Activated CD8-positive, alpha-beta memory T cell treated with anti-CD3 and anti-CD28 coated beads, Interleukin-2, amount 50 U/mL, for 4 hours (primary cell): ENCODE measurements around the gene GARNL3.

Experiments used
- DNase-seq: peaks from one replicate; pipeline ENCODE4 v3.0.0-alpha.2; 2020

Gene GARNL3

DNA sequence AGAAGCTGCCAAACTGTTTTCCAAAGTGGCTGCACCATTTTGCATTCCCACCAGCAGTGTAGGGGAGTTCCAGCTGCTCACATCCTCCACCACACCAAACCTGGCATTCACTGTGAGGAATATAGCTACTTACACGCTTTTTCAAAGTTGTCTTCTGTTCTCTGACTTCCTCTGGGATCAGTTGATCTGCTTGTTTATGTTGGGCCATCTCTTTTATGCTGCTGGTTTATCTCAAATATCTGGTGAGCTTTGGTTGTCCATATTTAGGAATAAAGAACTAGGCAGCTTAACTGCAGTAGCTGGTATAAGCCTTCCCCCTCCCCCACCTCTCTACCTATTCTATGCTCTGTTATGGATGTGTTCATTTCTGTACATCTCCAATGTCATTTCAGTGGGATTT, 151.1 kb downstream of the GARNL3 start:
- DNase-seq = no peak

DNA sequence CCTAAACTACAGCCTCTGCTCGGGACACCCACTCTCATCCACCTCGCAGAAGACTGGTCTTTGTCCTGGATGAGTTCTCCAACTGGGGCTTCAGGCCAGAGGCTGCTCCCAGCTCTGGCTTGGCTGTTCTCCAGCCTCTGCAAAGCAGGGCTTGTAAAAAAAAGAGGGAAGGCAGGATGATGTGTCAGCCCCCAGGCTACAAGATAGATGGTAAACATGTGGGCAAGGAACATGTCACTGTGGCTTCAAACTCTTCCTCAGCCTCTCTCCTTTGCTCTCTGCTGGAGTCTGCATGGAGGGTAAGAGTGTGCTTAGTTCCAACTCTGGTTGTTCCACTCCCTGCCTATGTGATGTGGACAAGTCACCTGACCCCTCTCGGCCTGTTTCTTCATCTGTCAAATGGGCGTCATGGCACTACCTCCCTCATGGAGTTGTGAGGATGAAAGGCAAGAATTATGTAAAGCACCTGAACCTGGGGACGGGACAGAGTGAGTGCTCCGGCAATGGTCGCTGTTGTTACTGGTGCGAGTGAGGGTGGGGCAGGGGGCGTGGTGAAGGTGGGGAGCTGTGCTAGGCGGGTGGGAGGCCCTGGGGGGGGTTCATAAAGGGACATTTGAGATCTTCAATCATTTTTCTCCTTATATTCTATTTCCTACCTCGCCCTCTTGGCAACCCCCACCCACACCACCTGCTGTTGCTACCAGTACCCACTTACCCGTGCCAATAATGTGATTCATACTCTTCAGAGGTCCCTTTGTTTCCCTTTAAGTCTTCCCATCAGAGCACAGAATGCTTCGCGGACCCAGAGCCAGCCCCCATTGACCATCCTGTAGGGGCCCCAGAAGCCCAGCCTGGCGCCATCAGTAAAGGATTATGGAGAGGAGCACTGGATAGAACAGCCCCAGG, 152.8 kb downstream of the GARNL3 start:
- no peak for DNase-seq

DNA sequence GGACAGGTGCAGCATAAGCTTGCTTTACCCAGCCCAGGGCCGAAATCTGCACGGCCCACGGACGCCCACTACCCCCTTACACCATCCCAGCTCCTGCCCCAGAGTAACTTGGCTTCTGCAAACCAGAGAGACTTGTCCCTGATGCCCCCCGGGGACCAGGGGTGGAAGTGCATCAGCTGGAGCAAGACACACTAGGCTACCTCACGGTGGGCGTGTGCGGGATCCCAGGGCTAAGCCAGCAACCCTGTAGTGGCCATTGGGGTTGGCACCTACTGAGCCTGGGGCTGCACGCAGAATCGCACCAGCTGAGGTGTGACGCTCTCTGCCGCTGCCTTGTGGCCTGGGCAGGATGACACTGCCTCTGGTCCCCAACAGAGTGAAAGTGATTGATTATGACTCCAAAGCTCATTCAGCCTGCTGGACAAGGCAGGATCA, 153.5 kb downstream of the GARNL3 start:
- DNase-seq = peak; percentile 45

DNA sequence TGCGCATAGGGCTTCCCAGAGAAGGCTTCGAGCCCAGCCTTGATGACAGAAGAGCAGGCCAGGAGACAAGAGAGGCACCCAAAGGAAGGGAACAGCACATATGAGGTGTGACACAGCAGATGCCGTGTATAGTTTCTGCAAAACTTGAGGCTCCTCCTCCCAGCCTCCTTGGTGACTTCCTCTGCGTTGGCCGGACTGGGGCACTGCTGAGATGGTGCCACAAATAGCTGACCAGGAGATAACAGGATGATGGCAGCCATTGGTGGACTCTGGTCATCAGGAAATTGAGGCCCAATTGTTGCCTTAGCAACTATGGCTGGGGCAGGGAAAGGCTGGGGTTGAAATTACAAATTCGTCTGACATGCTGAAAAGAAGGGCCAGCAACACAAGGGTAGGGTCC, 154.8 kb downstream of the GARNL3 start:
- DNase-seq = no peak

DNA sequence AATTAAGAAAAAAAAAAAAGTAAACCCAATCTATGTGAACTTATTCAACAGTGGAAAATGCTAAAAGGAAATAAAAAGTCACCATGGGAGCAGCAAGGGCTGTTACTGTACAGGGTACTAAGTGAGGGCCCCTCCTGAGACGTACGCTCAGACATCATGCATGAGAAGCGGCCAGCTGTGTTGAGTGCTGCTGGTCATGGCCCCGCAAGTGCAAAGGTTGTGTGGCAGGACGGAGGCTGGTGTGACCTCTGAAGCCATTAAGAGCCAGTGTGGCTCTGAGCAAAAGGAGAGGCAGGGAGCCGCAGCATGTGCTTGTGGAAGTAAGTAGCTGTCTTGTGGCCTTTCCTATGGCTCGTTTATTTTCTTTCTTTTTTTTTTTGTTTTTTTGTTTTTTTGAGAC, 156.5 kb downstream of the GARNL3 start:
- no peak for DNase-seq

DNA sequence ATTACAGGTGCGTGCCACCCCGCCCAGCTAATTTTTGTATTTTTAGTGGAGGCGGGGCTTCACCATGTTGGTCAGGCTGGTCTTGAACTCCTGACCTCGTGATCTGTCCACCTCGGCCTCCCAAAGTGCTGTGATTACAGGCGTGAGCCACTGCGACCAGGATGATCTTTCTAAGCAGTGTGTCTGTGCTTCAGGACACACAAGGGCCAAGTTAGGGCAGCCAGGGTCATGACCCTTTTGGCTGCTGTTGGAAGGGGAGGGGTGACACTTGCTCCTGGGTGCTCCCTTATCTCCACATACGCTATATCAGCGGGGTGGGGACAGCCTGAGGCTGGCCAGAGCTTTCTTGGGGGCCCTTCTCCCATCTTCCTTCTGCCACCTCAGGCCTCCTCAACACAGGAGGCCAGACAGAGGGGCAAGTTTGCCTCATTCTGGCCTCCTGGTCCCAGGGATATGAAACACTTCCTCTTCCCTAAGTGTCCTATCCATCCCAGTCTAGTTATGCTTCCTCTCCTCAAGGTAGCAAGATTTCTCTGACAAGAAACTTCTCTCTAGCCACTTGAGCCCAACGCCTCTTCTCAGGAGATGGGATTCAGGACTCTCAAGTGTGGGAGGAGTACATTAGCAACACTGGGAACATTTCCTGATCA, 157.7 kb downstream of the GARNL3 start:
- DNase-seq = no peak

DNA sequence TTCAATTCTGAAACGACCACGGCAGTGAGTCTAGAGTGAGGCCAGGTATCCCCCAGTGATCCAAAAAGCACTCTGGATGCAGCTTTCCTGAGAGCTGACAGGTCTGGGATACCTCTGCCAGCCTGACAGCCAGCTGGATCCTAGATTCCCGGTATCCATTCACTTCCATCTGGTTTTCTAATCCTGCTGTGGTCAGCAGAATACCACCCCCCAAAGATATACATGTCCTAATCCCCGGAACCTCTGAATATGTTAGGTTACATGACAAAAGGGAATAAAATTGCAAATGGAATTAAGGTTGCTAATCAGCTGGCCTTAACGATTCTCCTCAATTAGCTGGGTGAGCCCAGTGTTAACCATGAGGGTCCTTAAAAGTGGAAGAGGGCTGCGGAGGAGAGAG, 158.2 kb downstream of the GARNL3 start:
- no peak for DNase-seq

DNA sequence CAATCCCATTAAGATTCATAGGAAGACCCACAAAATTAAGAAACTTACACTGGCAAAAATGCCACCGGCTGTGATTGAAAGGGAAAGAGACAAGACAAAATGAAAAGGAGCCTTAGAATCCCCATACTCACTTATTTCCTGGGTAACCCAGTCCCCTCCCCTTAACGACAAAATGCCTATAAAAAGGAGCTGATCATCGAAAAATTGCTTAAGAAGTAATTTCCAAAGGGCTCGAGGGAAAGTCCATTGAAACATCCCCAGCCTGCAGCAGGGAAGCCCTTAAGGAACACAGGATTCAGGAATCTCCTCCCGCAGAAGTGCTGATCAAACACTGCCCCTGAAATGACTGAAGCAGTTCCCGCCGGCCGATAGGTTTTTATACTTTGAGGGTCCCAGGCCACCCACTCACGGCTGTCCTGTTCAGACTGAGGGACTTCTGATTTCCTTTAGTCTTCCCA, 158.9 kb downstream of the GARNL3 start:
- DNase-seq = no peak

DNA sequence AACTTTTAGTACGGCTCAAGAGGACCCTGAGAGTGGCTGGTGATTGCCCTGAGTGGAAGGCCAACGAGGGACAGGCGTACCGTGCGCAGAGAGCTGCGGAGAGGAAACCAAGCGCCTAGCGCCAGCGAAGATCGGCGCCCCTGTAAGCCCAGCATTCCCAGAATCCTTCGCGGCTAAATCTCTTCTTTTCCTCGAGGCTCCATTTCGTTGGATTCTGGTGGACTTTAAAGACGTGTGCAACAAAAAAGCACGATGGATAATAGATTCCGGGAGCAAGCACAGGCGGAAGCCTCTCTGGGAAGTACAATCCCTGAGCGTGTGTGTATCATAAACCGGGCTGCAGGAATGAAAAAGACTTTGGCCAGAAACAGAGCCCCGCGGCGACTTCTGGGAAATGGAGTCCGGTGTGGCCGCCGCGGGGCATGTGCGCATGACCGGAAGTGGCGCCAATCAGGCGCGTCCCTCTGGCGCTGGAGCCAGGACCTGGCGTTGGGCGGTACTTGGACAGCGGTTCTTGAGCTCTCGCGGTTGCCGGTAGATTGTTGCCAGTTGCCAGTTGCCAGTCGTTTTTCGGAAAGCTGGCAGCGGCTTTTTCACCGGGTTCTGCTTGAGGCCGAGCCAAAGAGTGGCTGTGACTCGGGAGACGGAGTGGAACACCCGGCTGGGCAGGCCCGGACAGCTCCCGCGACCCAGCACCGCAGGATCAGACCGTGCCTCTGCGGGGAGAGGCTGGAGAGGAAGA, 159.5 kb downstream of the GARNL3 start, which contains the start of gene ZNF79:
TSS of gene ZNF79 (plus strand) at position 449 of the 742 bp plus-strand sequence. CDS start 406 bp downstream, outside the sequence.
- peak; percentile 86 for DNase-seq

DNA sequence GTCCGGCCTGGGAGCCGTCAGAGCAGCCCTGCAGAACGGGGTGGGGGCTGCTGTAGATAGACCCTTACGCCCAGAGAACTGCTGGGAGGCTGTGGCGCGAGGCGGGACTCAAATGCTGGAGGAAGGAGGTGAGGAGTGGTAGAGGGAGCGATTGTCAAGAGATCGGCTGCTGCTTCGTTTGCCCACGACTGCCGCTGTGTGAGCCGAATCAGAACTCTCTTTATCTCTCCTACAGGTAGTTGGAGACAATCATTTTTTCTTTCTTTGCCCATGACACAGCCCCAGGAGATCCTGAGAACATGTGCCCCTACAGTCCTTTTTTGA, 160.1 kb downstream of the GARNL3 start:
- peak; percentile 41 for DNase-seq

DNA sequence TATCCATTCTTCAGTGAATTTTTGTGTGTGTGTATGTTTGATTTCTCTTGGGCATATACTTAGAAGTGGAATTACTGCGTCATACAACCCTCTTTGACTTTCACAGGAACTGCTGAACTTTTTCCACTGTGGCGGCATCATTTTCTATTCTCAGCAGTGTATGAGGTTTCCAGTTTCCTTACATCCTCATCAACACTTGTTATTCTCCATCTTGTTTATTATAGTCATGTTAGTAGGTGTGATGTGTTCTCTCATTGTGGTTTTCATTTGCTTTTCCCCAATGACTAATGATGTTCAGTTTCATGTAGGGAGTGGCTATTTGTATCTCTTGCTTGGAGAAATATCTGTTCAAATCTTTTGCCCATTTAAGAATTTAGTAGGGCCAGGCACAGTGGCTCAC, 162.2 kb downstream of the GARNL3 start:
- DNase-seq = no peak

DNA sequence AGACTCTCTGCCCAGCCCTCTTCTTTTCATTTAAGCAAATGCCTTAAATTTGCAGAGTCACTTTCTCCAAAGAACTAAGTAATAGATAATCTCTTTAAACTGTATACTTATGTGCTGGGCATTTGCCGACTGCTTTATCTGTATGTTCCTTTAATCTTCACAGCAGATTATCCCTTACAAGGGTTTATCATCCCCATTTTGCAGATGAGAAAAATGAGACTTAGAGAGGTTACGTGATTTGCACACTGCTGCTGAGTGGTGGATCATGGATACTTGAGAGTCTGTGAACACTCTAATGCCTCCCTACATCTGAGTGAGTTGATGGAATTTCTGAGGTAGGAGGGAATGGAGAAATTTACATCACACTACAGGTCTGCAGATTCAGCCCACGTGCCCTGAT, 163.8 kb downstream of the GARNL3 start:
- no peak for DNase-seq

DNA sequence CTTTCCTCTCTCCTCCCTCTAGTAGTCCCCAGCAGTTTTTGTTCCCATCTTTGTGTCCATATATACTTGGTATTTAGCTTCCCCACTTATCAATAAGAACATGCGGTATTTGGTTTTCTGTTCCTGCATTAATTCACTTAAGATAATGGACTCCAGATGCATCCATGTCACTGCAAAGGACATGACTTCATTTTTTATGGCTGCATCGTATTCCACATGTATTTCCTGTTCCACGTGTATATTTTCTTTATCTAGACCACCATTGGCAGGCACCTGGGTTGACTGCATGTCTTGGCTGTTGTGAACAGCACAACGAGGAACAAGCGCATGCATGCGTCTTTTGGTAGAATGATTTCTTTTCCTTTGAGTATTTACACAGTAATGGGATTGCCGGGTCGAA, 165.8 kb downstream of the GARNL3 start:
- no peak for DNase-seq

DNA sequence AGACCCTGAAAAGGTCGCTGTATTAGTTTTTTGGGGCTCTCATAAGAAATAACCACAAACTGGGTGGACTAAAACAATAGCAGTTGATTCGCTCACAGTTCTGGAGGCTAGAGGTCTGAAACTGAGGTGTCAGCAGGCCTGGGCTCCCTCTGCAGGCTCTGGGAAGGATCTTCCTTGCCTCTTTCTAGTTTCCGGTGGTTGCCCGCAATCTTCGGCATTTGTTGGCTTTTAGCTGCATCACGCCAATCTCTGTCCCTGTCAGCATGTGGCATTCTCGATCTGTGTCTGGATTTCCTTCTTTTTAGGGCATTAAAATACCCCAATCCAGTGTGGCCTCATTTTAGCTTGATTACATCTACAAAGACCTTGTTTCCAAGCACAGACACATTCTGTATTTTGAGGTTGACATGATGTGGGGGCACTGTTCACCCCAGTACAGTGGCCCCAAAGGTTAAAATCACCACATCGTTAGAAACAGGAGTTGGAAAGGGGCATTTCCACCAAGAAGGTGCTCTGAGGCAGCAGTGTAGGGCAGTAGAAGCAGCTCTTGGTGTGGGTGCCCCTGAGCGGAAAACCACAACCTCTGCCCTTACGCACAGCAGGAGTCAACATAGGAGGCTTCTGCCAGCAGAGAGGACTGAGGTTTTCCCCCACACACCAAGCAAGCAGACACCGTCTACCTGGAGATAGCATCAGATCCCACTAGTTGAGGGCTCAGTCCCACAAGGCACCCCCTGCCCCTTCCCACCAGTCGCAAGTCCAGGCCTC, 173.1 kb downstream of the GARNL3 start:
- DNase-seq = peak; percentile 32

DNA sequence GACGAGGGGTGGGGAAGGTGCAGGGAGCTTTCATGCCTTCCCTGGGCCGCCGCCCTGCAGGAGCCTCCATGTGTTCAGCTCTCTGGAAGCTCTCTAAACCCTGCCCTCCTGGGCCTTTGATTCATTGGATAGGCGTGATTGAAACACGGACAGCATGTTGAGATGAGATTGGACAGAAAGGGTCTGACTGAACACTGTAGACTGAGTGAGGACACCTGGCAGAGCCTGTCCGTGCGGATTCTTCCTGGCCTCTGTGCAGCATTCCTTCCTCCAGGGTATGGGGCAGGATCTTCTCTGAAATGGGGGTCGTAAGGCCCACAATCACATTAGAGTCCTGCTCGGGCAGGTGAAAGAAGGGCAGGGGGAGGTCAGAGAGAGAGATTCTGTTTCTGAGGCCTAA, 173.8 kb downstream of the GARNL3 start:
- DNase-seq = no peak
